Astrocyte (in vitro differentiated cells and primary cell): Measurements from ENCODE around the gene ZCCHC24.

ENCODE experiments used
- EZH2 ChIP-seq: IDR thresholded peaks from 2 replicates; pipeline ENCODE4 v1.6.1; 2012; ENCODE audit warnings: mild to moderate bottlenecking, low read length, inconsistent platforms; ENCODE audit not compliant: insufficient read depth
- TF ChIP-seq, protein P1 (sequence below): IDR thresholded peaks from 2 replicates; pipeline ENCODE4 v1.5.1; 2011; ENCODE audit warnings: low read depth, mild to moderate bottlenecking, inconsistent platforms, low read length, moderate library complexity; ENCODE audit not compliant: insufficient read depth

DNA sequence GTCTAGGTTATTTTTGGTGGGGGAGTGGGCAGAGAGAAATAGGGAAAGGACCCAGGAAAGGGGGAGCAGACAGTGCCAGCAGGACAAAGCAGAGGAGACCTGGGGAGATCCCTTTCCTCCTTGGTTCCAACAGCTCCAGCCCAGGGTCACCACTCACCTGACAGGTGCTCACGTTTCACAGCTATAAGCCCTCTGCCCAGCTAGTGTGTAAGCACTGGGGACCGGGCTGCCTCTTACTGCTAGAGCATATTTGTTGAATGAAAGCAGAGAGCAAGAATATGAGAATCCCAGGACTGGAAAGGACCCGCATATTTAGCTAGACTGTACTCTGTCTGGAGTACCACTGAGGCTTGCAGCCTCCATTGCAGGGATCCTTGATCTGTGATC lies 6.7 kb downstream of the ZCCHC24 start:
- TF ChIP-seq EZH2, result no peak
- TF ChIP-seq, protein P1, sequence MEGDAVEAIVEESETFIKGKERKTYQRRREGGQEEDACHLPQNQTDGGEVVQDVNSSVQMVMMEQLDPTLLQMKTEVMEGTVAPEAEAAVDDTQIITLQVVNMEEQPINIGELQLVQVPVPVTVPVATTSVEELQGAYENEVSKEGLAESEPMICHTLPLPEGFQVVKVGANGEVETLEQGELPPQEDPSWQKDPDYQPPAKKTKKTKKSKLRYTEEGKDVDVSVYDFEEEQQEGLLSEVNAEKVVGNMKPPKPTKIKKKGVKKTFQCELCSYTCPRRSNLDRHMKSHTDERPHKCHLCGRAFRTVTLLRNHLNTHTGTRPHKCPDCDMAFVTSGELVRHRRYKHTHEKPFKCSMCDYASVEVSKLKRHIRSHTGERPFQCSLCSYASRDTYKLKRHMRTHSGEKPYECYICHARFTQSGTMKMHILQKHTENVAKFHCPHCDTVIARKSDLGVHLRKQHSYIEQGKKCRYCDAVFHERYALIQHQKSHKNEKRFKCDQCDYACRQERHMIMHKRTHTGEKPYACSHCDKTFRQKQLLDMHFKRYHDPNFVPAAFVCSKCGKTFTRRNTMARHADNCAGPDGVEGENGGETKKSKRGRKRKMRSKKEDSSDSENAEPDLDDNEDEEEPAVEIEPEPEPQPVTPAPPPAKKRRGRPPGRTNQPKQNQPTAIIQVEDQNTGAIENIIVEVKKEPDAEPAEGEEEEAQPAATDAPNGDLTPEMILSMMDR, result no peak
